Neural cell (in vitro differentiated cells): Measurements from ENCODE around the gene CPEB3. TPM values are rescaled to one million over a fixed set of nuclear protein-coding genes. Genes with fewer than 3 reads are reported as not detected.

Experiments
- H2AFZ ChIP-seq: fragments of 200-600, 300-800 bp; sonication (generic), shearing (Covaris generic); 2 replicates; pipeline ENCODE4 v1.6.0; 2014; ENCODE audit warnings: low read depth, mild to moderate bottlenecking, antibody characterized with exemption, low read length, moderate library complexity
- H3F3A ChIP-seq: fragments of 200-600 bp; shearing (Covaris generic); 2 replicates; pipeline ENCODE4 v1.6.1; 2016; ENCODE audit warnings: mild to moderate bottlenecking, moderate library complexity, mixed read lengths, antibody characterized with exemption, low read length; ENCODE audit not compliant: insufficient read depth, poor library complexity, severe bottlenecking
- H3K27ac ChIP-seq: fragments of 200-600, 300-800 bp; sonication (generic), shearing (Covaris generic); 2 replicates; pipeline ENCODE4 v1.5.1; 2014; ENCODE audit warnings: mild to moderate bottlenecking, low read length, moderate library complexity
- H3K27me3 ChIP-seq: fragments of 300-800, 200-600 bp; sonication (generic), shearing (Covaris generic); 2 replicates; pipeline ENCODE4 v1.6.0; 2014; ENCODE audit warnings: mild to moderate bottlenecking, low read depth, low read length, moderate library complexity; ENCODE audit not compliant: insufficient read depth
- H3K36me3 ChIP-seq: fragments of 300-800, 200-600 bp; sonication (generic), shearing (Covaris generic); 2 replicates; pipeline ENCODE4 v1.5.1; 2014; ENCODE audit warnings: mild to moderate bottlenecking, antibody characterized with exemption, low read length, moderate library complexity; ENCODE audit not compliant: insufficient read depth
- H3K4me2 ChIP-seq: fragments of 300-800, 200-600 bp; sonication (generic), shearing (Covaris generic); 2 replicates; pipeline ENCODE4 v1.6.0; 2014; ENCODE audit warnings: mild to moderate bottlenecking, low read length
- H3K4me3 ChIP-seq: fragments of 300-800, 200-600 bp; sonication (generic), shearing (Covaris generic); 2 replicates; pipeline ENCODE4 v1.5.1; 2014; ENCODE audit warnings: mild to moderate bottlenecking, low read length, moderate library complexity
- H3K79me2 ChIP-seq: fragments of 200-600 bp; shearing (Covaris generic); replicated peaks from 2 replicates; pipeline ENCODE4 v1.6.0; 2014; ENCODE audit warnings: mild to moderate bottlenecking, low read length, moderate library complexity; ENCODE audit not compliant: insufficient read depth
- H3K9ac ChIP-seq: fragments of 300-800, 200-600 bp; sonication (generic), shearing (Covaris generic); 2 replicates; pipeline ENCODE4 v1.6.1; 2016; ENCODE audit warnings: mild to moderate bottlenecking, low read length, mixed read lengths
- H3K9me2 ChIP-seq: fragments of 200-600 bp; shearing (Covaris generic); 2 replicates; pipeline ENCODE4 v1.6.1; 2016; ENCODE audit warnings: mild to moderate bottlenecking, low read length, mixed read lengths; ENCODE audit not compliant: insufficient read depth
- H3K9me3 ChIP-seq: fragments of 200-600, 300-800 bp; sonication (generic), shearing (Covaris generic); 2 replicates; pipeline ENCODE4 v1.6.1; 2016; ENCODE audit warnings: mild to moderate bottlenecking, mixed run types, low read length, moderate library complexity, mixed read lengths
- H4K20me1 ChIP-seq: fragments of 200-600 bp; shearing (Covaris generic); 2 replicates; pipeline ENCODE4 v1.6.1; 2016; ENCODE audit warnings: mild to moderate bottlenecking, mixed run types; ENCODE audit not compliant: insufficient read depth
- EP300 ChIP-seq: fragments of 450-650 bp; conservative IDR thresholded peaks from 2 replicates; pipeline ENCODE4 v1.6.1; 2014; ENCODE audit warnings: antibody characterized with exemption, mild to moderate bottlenecking, moderate library complexity; ENCODE audit not compliant: poor library complexity, severe bottlenecking
- EZH2 ChIP-seq: fragments of 200-600, 300-800 bp; shearing (Covaris generic), sonication (generic); IDR thresholded peaks from 2 replicates; pipeline ENCODE4 v1.6.1; 2014; ENCODE audit warnings: antibody characterized with exemption, low read length, borderline replicate concordance, mild to moderate bottlenecking; ENCODE audit not compliant: insufficient read depth, poor library complexity, severe bottlenecking
- MXI1 ChIP-seq: fragments of 450-650 bp; conservative IDR thresholded peaks from 2 replicates; pipeline ENCODE4 v1.6.1; 2014; ENCODE audit warnings: antibody characterized with exemption, mild to moderate bottlenecking; ENCODE audit not compliant: poor library complexity, severe bottlenecking
- POLR2AphosphoS5 ChIP-seq: IDR thresholded peaks from 2 replicates; pipeline ENCODE4 v1.6.1; 2012
- RAD21 ChIP-seq: fragments of 450-650 bp; conservative IDR thresholded peaks from 2 replicates; pipeline ENCODE4 v1.6.1; 2014; ENCODE audit warnings: antibody characterized with exemption, mild to moderate bottlenecking, moderate library complexity
- SMC3 ChIP-seq: fragments of 450-650 bp; conservative IDR thresholded peaks from 2 replicates; pipeline ENCODE4 v1.6.1; 2014; ENCODE audit warnings: antibody characterized with exemption, mild to moderate bottlenecking, moderate library complexity; ENCODE audit not compliant: poor library complexity
- TAF1 ChIP-seq: IDR thresholded peaks from 2 replicates; pipeline ENCODE4 v1.6.1; 2012; ENCODE audit warnings: low read depth
- polyA plus RNA-seq: library from polyadenylated mRNA; depleted of rRNA; stranded (reverse); fragments of >200 nt; gene quantifications from 2 replicates; pipeline ENCODE4 v1.2.3, GENCODE V29; 2014
- TF ChIP-seq, protein P1 (sequence below): IDR thresholded peaks from 2 replicates; pipeline ENCODE4 v1.6.1; 2012; ENCODE audit warnings: borderline replicate concordance
- TF ChIP-seq, protein P2 (sequence below): fragments of 450-650 bp; IDR thresholded peaks from 2 replicates; pipeline ENCODE4 v1.5.1; 2014; ENCODE audit warnings: antibody characterized with exemption, mild to moderate bottlenecking, moderate library complexity; ENCODE audit not compliant: poor library complexity, severe bottlenecking

CPEB3 gene
- polyA plus RNA-seq, 1 donor from 2014 or later: 20.0 TPM

DNA sequence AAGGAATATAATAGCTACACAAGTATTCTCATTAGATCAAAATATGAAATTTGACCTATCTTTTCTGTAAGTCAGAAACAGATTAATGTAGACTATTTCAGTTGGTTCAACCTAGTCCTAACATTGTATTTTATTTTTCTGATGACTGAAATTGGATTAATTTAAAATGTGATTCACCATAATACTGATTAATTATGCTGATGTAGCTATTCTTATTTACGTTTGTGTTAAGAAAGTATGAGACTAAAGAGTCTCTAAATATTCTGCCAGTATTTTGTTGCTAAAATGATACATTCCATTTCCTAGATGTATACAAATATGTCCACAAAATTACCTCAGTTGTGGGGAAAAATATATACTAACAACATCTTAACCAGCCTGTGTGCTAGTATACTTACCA lies 18.4 kb upstream of the CPEB3 start:
- Histone ChIP-seq H4K20me1 (no peaks in the 10 kb centered on the region), H3K9me3 (no peaks in the 10 kb centered on the region), H3K79me2 (peaks cover 54% of the 10 kb centered on the region), H3K36me3 (peaks cover 4% of the 10 kb centered on the region), H3K9me2 (no peaks in the 10 kb centered on the region), H2AFZ (no peak overlapping the region), H3F3A (no peaks in the 10 kb centered on the region), H3K27ac (no peak overlapping the region), H3K4me2 (no peak overlapping the region), H3K9ac (no peak overlapping the region), H3K4me3 (no peak overlapping the region), H3K27me3 (no peaks in the 10 kb centered on the region)
- TF ChIP-seq, protein P1, sequence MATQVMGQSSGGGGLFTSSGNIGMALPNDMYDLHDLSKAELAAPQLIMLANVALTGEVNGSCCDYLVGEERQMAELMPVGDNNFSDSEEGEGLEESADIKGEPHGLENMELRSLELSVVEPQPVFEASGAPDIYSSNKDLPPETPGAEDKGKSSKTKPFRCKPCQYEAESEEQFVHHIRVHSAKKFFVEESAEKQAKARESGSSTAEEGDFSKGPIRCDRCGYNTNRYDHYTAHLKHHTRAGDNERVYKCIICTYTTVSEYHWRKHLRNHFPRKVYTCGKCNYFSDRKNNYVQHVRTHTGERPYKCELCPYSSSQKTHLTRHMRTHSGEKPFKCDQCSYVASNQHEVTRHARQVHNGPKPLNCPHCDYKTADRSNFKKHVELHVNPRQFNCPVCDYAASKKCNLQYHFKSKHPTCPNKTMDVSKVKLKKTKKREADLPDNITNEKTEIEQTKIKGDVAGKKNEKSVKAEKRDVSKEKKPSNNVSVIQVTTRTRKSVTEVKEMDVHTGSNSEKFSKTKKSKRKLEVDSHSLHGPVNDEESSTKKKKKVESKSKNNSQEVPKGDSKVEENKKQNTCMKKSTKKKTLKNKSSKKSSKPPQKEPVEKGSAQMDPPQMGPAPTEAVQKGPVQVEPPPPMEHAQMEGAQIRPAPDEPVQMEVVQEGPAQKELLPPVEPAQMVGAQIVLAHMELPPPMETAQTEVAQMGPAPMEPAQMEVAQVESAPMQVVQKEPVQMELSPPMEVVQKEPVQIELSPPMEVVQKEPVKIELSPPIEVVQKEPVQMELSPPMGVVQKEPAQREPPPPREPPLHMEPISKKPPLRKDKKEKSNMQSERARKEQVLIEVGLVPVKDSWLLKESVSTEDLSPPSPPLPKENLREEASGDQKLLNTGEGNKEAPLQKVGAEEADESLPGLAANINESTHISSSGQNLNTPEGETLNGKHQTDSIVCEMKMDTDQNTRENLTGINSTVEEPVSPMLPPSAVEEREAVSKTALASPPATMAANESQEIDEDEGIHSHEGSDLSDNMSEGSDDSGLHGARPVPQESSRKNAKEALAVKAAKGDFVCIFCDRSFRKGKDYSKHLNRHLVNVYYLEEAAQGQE: no peak
- TF ChIP-seq, protein P2, sequence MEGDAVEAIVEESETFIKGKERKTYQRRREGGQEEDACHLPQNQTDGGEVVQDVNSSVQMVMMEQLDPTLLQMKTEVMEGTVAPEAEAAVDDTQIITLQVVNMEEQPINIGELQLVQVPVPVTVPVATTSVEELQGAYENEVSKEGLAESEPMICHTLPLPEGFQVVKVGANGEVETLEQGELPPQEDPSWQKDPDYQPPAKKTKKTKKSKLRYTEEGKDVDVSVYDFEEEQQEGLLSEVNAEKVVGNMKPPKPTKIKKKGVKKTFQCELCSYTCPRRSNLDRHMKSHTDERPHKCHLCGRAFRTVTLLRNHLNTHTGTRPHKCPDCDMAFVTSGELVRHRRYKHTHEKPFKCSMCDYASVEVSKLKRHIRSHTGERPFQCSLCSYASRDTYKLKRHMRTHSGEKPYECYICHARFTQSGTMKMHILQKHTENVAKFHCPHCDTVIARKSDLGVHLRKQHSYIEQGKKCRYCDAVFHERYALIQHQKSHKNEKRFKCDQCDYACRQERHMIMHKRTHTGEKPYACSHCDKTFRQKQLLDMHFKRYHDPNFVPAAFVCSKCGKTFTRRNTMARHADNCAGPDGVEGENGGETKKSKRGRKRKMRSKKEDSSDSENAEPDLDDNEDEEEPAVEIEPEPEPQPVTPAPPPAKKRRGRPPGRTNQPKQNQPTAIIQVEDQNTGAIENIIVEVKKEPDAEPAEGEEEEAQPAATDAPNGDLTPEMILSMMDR: no peak
- TF ChIP-seq MXI1 (no peak), SMC3 (no peak), EP300 (no peak), POLR2AphosphoS5 (no peak)

DNA sequence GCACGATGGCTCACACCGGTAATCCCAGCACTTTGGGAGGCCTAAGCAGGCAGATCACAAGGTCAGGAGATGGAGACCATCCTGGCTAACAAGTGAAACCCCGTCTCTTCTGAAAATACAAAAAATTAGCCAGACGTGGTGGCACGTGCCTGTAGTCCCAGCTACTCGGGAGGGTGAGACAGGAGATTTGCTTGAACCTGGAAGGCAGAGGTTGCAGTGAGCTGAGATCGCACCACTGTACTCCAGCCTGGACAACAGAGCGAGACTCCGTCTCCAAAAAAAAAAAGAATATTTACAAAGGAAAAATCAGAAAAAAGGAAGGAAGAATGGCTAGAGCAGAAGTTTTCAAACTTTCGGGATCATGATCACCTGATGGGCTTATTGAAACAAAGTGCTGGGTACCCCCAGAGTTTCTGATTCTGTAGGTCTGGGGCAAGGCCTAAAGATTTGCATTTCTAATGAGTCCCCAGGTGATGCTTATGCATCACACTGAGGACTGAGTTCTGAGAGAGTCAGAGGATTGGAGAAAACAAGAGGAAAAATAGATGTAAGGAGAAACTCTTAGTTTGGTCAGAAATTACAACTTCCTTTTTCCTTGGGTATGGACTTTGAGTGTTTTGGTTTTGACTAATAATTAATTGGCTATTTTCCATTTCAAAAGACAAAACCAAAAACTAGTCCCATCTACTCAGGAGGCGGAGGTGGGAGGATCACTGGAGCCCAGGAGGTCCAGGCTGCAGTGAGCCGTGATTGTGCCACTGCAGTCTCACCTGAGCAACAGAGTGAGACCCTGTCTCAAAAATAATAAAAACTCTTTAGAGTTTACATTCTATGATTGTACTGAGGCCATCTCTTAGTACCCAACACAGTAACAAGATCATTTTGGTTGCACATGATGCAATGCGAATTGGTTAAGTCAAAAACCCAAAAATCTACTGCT lies 14.5 kb upstream of the CPEB3 start:
- Histone ChIP-seq H3K27ac (no peak overlapping the region), H3K27me3 (no peaks in the 10 kb centered on the region), H3K9me2 (no peaks in the 10 kb centered on the region), H2AFZ (no peak overlapping the region), H3K79me2 (peaks cover 77% of the 10 kb centered on the region), H3K9me3 (no peaks in the 10 kb centered on the region), H3F3A (no peaks in the 10 kb centered on the region), H3K4me3 (no peak overlapping the region), H3K36me3 (peaks cover 7% of the 10 kb centered on the region), H4K20me1 (no peaks in the 10 kb centered on the region), H3K4me2 (no peak overlapping the region), H3K9ac (no peak overlapping the region)
- TF ChIP-seq MXI1: no peak
- no peak for TF ChIP-seq EZH2
- no peak for TF ChIP-seq EP300
- no peak for TF ChIP-seq POLR2AphosphoS5
- TF ChIP-seq RAD21: no peak
- TF ChIP-seq TAF1: no peak
- TF ChIP-seq SMC3: no peak
